HepG2 (cell line): ENCODE measurements around the gene CCDC57. TPM values are rescaled to one million over a fixed set of nuclear protein-coding genes. Genes with fewer than 3 reads are reported as not detected.

Experiments
- HNRNPK ChIP-seq: fragments of 200-400 bp; formaldehyde crosslinking; IDR thresholded peaks from 2 replicates; pipeline ENCODE4 v1.6.1; 2018; ENCODE audit warnings: low read length, low read depth, moderate library complexity, mild to moderate bottlenecking; ENCODE audit not compliant: poor library complexity, severe bottlenecking
- HOXA3 ChIP-seq: sonication (generic); formaldehyde crosslinking; IDR thresholded peaks from 2 replicates; pipeline ENCODE4 v1.5.0; 2020; ENCODE audit warnings: missing genetic modification reagents
- MAFK ChIP-seq, 2 experiments: IDR thresholded peaks in 1 of 2; conservative IDR thresholded peaks in 1 of 2; 2 replicates each; pipeline ENCODE4 v1.6.1; 2011; ENCODE audit warnings: improper control_type of control experiment in 2 of 2, low read length in 2 of 2
- PBX3 ChIP-seq: sonication (generic); formaldehyde crosslinking; IDR thresholded peaks from 2 replicates; pipeline ENCODE4 v1.8.1; 2023; ENCODE audit warnings: missing genetic modification reagents, inconsistent platforms, borderline replicate concordance
- POLR2AphosphoS5 ChIP-seq: IDR thresholded peaks from 2 replicates; pipeline ENCODE4 v1.6.1; 2012; ENCODE audit warnings: low read depth, low read length
- PRDM10 ChIP-seq: sonication (generic); formaldehyde crosslinking; IDR thresholded peaks from 2 replicates; pipeline ENCODE4 v1.4.0; 2020; ENCODE audit warnings: low read depth, missing genetic modification reagents
- SKIL ChIP-seq: sonication (generic); formaldehyde crosslinking; IDR thresholded peaks from 2 replicates; pipeline ENCODE4 v1.8.0; 2022; ENCODE audit warnings: missing genetic modification reagents, mild to moderate bottlenecking, moderate library complexity, borderline replicate concordance
- TARDBP ChIP-seq: sonication (generic); formaldehyde crosslinking; IDR thresholded peaks from 2 replicates; pipeline ENCODE4 v1.8.0; 2022; ENCODE audit warnings: mild to moderate bottlenecking, missing genetic modification reagents
- polyA plus RNA-seq, 8 experiments: library from polyadenylated mRNA; depleted of rRNA in 3 of 8; stranded (reverse) in 7 of 8; unstranded in 1 of 8; fragments of >200 nt; fragmentation: Illumina TruSeq in 4 of 8; extraction: Trizol in 4 of 8; gene quantifications; 2 replicates each; pipeline versions ENCODE4 v1.2.1 to v1.2.3, GENCODE V29; 2011 to 2016; ENCODE audit warnings: low read depth in 4 of 8, missing spikeins in 1 of 8, mixed read lengths in 1 of 8; ENCODE audit not compliant: insufficient read depth in 1 of 8
- total RNA-seq, 5 experiments: library from RNA; depleted of rRNA; stranded (reverse); fragments of >200 nt; fragmentation: Illumina TruSeq; extraction: Trizol; gene quantifications; 2 replicates each; pipeline ENCODE4 v1.2.3, GENCODE V29; 2016; ENCODE audit warnings: low read depth in 1 of 5

Gene CCDC57
- total and polyA plus RNA-seq, 2 of the 13 experiments (the other 11 are each of a cell fraction or from before 2014, with no cell fraction given), result 59.3 to 59.9 TPM

- TF ChIP-seq TARDBP (CRISPR knock-in tag) (no peak), POLR2AphosphoS5 (no peak), PBX3 (no peak), HNRNPK (peak; percentile 94), SKIL (CRISPR knock-in tag) (no peak), HOXA3 (CRISPR knock-in tag) (peak; percentile 7; the same call in 1 of the 2 replicates), MAFK (conservative IDR thresholded peaks at IDR 0.05 in 1 of 2, IDR thresholded peaks at IDR 0.05 in 1 of 2; ENCODE audit: low read length in 2 of 2) (no peak), PRDM10 (CRISPR knock-in tag) (peak; percentile 48; the same call in 1 of the 2 replicates)
These were observed 93.7 kb downstream of the CCDC57 start (continued) for GRCh38 chr17:82118815-82119380.
